Natural killer cell treated with Interleukin-12 subunit alpha and Interleukin-12 subunit beta and Interleukin-15 and Interleukin-18, amount 100 ng/mL, for 72 hours (primary cell): Measurements from ENCODE around the gene CRNKL1. TPM values are rescaled to one million over a fixed set of nuclear protein-coding genes. Genes with fewer than 3 reads are reported as not detected.

Experiments used
- ATAC-seq, 2 donors: fragments of 150-1000 bp; cut with Tn5 transposase in 1 of 2; sonication (Bioruptor Pico), chemical (Tn5 transposase) in 1 of 2; 2 replicates each; pipeline ENCODE4 v1.10.0; 2021
- DNase-seq: peaks from one replicate; pipeline ENCODE4 v3.0.0; 2022; ENCODE audit warnings: low spot score
- H3K27ac Mint-ChIP-seq, 2 donors: 1 replicate in 1 of 2; 2 replicates in 1 of 2; pipeline ENCODE4 v1.8.0; 2022; ENCODE audit warnings: mixed read lengths in 2 of 2, mild to moderate bottlenecking in 1 of 2, moderate library complexity in 1 of 2
- H3K27me3 Mint-ChIP-seq, 2 donors: 1 replicate in 1 of 2; 2 replicates in 1 of 2; pipeline ENCODE4 v1.8.0; 2022; ENCODE audit warnings: mixed read lengths in 2 of 2
- H3K36me3 Mint-ChIP-seq: one replicate; pipeline ENCODE4 v1.8.0; 2022; ENCODE audit warnings: mixed read lengths
- H3K4me1 Mint-ChIP-seq, 2 donors: 1 replicate in 1 of 2; 2 replicates in 1 of 2; pipeline ENCODE4 v1.8.0; 2022; ENCODE audit warnings: low read depth in 2 of 2, mixed read lengths in 2 of 2, mild to moderate bottlenecking in 1 of 2
- H3K4me3 Mint-ChIP-seq: one replicate; pipeline ENCODE4 v1.8.0; 2022; ENCODE audit warnings: mixed read lengths
- H3K9me3 Mint-ChIP-seq: 2 replicates; pipeline ENCODE4 v1.8.0; 2022; ENCODE audit warnings: mixed read lengths
- total RNA-seq, 2 donors: library from RNA; stranded (reverse); gene quantifications; one replicate each; pipeline ENCODE4 v1.2.3, GENCODE V29; 2022

Gene CRNKL1
- 10 to 100 TPM; 18.7 to 24.2 TPM for total RNA-seq

GRCh38 chr20:20052074-20052970 lies at the start of gene CRNKL1, which contains the start of gene CFAP61:
TSS of gene CRNKL1 (minus strand) at chr20:20052466. CDS start at chr20:20052342, 124 bp downstream.
TSS of gene CFAP61 (plus strand) at chr20:20052532. CDS start at chr20:20056654, 4,122 bp downstream.
- peak; percentile 98 for DNase-seq
- peaks cover 14 to 23% of the 10 kb centered on the region in 2 donors for H3K4me1 Mint-ChIP-seq
- no peaks in the 10 kb centered on the region for H3K27me3 Mint-ChIP-seq
- peak within 1 kb of the TSS; percentile 92 to 96 for H3K27ac Mint-ChIP-seq
- peak within 1 kb of the TSS; percentile 99 for H3K4me3 Mint-ChIP-seq
- H3K9me3 Mint-ChIP-seq = no peaks in the 10 kb centered on the region
- H3K36me3 Mint-ChIP-seq = peaks cover 30% of the 10 kb centered on the region
- ATAC-seq = peak; percentile 99

DNA sequence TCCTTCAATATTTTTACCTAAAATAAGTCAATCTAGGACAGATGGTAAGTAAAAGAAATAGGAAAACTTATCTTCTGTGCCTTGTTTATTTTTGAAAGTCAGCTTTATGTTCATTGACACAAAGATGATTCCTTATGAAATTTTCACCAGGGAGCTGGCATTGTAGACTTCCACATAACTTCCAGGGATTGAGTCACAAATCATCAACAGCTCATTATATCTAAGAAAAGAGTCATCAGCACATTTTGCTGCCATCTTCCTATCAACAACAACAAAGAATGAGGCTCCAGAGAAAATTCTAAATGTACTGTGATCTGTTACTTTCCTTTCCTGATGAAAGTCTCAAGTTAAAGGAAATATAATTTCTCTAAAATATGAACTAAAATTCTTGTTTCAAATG lies 48.6 kb upstream of the CRNKL1 start:
- peaks cover 0 to 7% of the 10 kb centered on the region in 2 donors for H3K27me3 Mint-ChIP-seq
- H3K4me3 Mint-ChIP-seq = no peak overlapping the region
- ATAC-seq (no peak), DNase-seq (no peak)
- H3K27ac Mint-ChIP-seq = no peak overlapping the region
- H3K9me3 Mint-ChIP-seq = no peaks in the 10 kb centered on the region
- H3K4me1 Mint-ChIP-seq = no peaks in the 10 kb centered on the region
- H3K36me3 Mint-ChIP-seq = no peaks in the 10 kb centered on the region

DNA sequence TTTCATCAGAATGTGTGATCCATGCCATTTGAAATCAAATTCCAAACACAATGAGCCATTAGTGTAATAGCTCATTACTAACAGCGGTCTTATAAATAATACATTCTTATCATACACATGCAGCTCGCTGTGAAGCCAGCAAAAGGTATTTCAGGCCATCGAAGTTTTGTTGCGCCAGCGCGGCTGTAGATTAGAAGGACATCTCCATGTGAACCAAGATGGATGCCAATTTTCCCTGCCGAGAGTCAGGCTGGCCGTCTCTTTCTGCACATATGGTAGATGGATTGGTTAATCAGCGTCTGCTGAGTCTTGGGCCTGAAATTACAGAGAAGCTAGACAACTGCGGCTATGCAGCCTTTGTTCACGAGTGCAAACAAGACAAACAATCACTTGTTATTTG lies 44.2 kb upstream of the CRNKL1 start:
- H3K27ac Mint-ChIP-seq = no peak overlapping the region
- H3K36me3 Mint-ChIP-seq = no peaks in the 10 kb centered on the region
- H3K4me3 Mint-ChIP-seq = no peak overlapping the region
- H3K9me3 Mint-ChIP-seq = no peaks in the 10 kb centered on the region
- no peak for DNase-seq
- peaks cover 0 to 2% of the 10 kb centered on the region in 2 donors for H3K4me1 Mint-ChIP-seq
- no peak for ATAC-seq
- peaks cover 0 to 2% of the 10 kb centered on the region in 2 donors for H3K27me3 Mint-ChIP-seq

- ATAC-seq = no peak
- Mint-ChIP-seq H3K27me3 (peaks cover 0 to 2% of the 10 kb centered on the region in 2 donors), H3K4me3 (no peak overlapping the region), H3K9me3 (no peaks in the 10 kb centered on the region), H3K36me3 (no peaks in the 10 kb centered on the region), H3K27ac (no peak overlapping the region), H3K4me1 (peaks cover 0 to 2% of the 10 kb centered on the region in 2 donors)
- no peak for DNase-seq
Measured at GRCh38 chr20:20095114-20095872, 43.0 kb upstream of the CRNKL1 start.

DNA sequence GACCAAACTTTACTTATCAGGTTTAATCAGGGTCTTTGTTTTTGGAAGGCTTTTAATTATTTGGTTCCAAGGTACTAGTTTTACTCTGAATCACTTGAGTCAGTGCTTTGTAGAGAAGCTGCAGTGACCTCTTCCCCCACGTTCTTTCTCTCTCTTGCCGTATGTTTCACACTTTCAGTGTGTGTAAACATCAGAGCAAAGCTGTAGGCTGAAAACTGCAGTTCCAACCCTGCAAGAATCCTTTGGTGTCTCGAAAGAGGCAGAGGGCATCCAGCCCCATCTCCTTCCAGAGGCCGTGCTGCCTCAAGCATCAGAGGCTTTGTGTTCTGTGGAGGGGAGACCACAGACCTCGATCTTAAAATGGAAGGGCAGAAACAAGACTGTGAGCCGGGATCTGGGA lies 42.1 kb upstream of the CRNKL1 start:
- H3K4me3 Mint-ChIP-seq = no peak overlapping the region
- peaks cover 0 to 2% of the 10 kb centered on the region in 2 donors for H3K27me3 Mint-ChIP-seq
- DNase-seq = no peak
- no peak for ATAC-seq
- H3K36me3 Mint-ChIP-seq = no peaks in the 10 kb centered on the region
- H3K4me1 Mint-ChIP-seq = peaks cover 0 to 2% of the 10 kb centered on the region in 2 donors
- H3K9me3 Mint-ChIP-seq = no peaks in the 10 kb centered on the region
- no peak overlapping the region for H3K27ac Mint-ChIP-seq

GRCh38 chr20:20092827-20093226 lies 40.6 kb upstream of the CRNKL1 start:
- Mint-ChIP-seq H3K9me3 (no peaks in the 10 kb centered on the region), H3K4me3 (no peak overlapping the region), H3K27me3 (peaks cover 0 to 2% of the 10 kb centered on the region in 2 donors), H3K4me1 (peaks cover 0 to 2% of the 10 kb centered on the region in 2 donors), H3K27ac (no peak overlapping the region), H3K36me3 (no peaks in the 10 kb centered on the region)
- ATAC-seq = no peak
- no peak for DNase-seq

- no peak for ATAC-seq
- H3K27me3 Mint-ChIP-seq = no peaks in the 10 kb centered on the region
- no peak overlapping the region for H3K4me3 Mint-ChIP-seq
Measured at GRCh38 chr20:20089939-20090338, 37.7 kb upstream of the CRNKL1 start.

GRCh38 chr20:20089018-20089417 lies 36.8 kb upstream of the CRNKL1 start:
- H3K4me3 Mint-ChIP-seq = no peak overlapping the region
- DNase-seq (no peak), ATAC-seq (no peak)
- H3K27ac Mint-ChIP-seq = no peak overlapping the region
- no peaks in the 10 kb centered on the region for H3K36me3 Mint-ChIP-seq
- no peaks in the 10 kb centered on the region for H3K9me3 Mint-ChIP-seq
- H3K4me1 Mint-ChIP-seq = peaks cover 0 to under 1% of the 10 kb centered on the region in 2 donors
- no peaks in the 10 kb centered on the region for H3K27me3 Mint-ChIP-seq

More at GRCh38 chr20:20089939-20090338, 37.7 kb upstream of the CRNKL1 start:
- Mint-ChIP-seq H3K4me1 (peaks cover 0 to 2% of the 10 kb centered on the region in 2 donors), H3K9me3 (no peaks in the 10 kb centered on the region), H3K36me3 (no peaks in the 10 kb centered on the region), H3K27ac (no peak overlapping the region)
- no peak for DNase-seq

DNA sequence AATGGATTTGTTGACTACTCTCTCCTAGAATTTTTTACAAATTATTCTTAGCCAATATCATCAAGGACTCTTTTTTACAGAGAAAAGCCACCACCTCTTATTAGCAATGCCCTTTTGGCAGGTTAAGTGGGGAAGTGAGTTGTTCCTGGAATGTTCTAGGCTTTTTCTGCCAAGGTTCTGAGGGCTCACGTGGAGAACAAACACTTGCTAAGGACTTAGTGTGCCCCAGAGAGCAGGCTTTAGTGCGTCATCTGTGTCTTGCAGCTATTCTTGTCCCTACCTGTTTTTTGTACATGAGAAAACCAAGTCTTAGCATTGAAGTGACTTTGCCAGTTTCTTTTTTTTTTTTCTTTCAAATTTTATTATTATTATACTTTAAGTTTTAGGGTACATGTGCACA lies 33.5 kb upstream of the CRNKL1 start:
- H3K4me1 Mint-ChIP-seq = peaks cover 0 to 2% of the 10 kb centered on the region in 2 donors
- H3K27me3 Mint-ChIP-seq = peaks cover 0 to 4% of the 10 kb centered on the region in 2 donors
- ATAC-seq (no peak), DNase-seq (no peak)
- no peak overlapping the region for H3K27ac Mint-ChIP-seq
- H3K4me3 Mint-ChIP-seq = no peak overlapping the region
- H3K36me3 Mint-ChIP-seq = no peaks in the 10 kb centered on the region
- no peaks in the 10 kb centered on the region for H3K9me3 Mint-ChIP-seq

- H3K27me3 Mint-ChIP-seq = peaks cover 0 to 4% of the 10 kb centered on the region in 2 donors
- no peaks in the 10 kb centered on the region for H3K9me3 Mint-ChIP-seq
- no peak for DNase-seq
- H3K36me3 Mint-ChIP-seq = no peaks in the 10 kb centered on the region
- H3K4me3 Mint-ChIP-seq = no peak overlapping the region
- ATAC-seq = no peak
- no peak overlapping the region for H3K27ac Mint-ChIP-seq
- peaks cover 0 to 2% of the 10 kb centered on the region in 2 donors for H3K4me1 Mint-ChIP-seq
Measured at GRCh38 chr20:20085071-20085470, 32.8 kb upstream of the CRNKL1 start.

DNA sequence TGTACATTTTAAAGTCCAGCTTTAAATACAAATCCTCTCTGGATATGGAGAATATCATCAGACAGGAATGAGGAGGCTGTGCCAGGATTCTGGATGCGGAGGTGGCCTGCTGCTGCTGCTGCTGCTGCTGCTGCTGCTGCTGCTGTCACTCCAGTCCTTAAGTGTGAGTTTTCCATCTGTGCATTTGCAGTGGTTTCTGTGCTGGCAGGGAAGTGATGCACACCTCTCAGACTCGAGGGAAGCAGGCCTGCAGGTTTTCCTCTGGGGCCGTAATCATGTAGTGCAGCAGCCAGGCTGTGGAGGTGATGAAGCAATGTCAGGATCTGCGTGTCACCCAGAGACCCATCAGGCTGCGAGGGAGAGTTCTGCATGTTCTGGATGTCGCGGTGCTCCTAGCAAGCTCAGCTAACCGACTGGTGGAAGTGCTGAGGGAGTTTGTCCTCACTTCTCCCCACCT lies 32.1 kb upstream of the CRNKL1 start:
- H3K27ac Mint-ChIP-seq = no peak overlapping the region
- H3K36me3 Mint-ChIP-seq = no peaks in the 10 kb centered on the region
- ATAC-seq = no peak
- no peak for DNase-seq
- H3K9me3 Mint-ChIP-seq = no peaks in the 10 kb centered on the region
- H3K4me1 Mint-ChIP-seq = peaks cover 0 to 2% of the 10 kb centered on the region in 2 donors
- H3K4me3 Mint-ChIP-seq = no peak overlapping the region
- H3K27me3 Mint-ChIP-seq = peaks cover under 1 to 4% of the 10 kb centered on the region in 2 donors

DNA sequence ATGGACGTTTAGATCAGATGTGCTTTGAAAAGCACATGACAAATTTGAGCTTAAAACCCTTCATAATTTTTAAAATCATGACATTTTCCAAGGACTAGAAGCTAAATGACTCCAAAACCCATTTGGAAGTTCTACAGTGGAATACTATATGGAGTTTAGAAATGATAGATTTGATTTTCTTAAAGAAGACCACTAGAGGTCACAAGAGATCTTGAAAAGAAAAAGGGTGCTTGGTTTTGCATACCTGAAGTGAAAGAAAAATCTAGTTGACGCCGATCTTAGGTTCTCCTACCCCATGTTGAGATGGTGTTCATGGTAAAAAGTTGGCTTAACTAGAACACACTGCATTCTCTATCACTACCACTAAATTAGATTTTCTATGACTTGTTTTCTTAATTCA lies 31.5 kb upstream of the CRNKL1 start:
- Mint-ChIP-seq H3K4me1 (peaks cover 0 to 2% of the 10 kb centered on the region in 2 donors), H3K36me3 (no peaks in the 10 kb centered on the region), H3K9me3 (no peaks in the 10 kb centered on the region), H3K27ac (no peak overlapping the region), H3K4me3 (no peak overlapping the region), H3K27me3 (peaks cover 5 to 7% of the 10 kb centered on the region in 2 donors)
- ATAC-seq (no peak), DNase-seq (no peak)

DNA sequence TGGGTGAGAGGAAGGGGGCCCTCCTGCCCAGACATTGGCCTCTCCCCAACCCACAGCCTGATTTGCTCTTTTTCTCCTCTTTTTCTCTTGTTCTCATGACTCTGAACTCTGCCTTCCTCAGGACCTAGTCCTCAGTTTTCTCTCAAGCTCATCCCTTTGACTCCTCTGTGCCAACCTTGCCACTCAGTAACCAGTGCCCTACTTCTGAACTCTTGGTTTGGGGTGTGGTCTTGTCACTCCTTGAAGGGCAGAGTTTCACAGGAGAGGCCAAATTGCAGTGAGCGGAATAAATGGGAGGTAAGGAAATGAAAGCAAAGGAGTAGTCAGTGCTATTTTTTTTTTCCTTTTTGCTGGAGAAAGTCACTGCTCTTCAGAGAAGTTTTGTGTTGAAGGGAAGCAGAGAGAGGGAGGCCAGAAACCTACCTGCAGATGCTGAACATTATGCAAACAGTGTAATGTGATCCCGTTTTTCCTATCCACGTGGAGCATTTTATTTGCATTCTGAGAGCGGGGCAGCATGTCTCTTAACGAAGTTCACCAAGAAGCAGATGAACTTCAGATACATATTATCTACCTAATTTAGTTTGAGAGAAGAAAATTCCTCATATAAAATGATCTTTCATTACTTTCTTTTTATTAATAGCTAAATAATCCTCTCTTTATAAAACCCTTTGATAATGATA lies 27.0 kb upstream of the CRNKL1 start:
- no peak for ATAC-seq
- no peaks in the 10 kb centered on the region for H3K36me3 Mint-ChIP-seq
- H3K4me3 Mint-ChIP-seq = no peak overlapping the region
- no peaks in the 10 kb centered on the region for H3K9me3 Mint-ChIP-seq
- DNase-seq = no peak
- H3K27ac Mint-ChIP-seq = no peak overlapping the region
- H3K4me1 Mint-ChIP-seq = peaks cover 0 to 2% of the 10 kb centered on the region in 2 donors
- peaks cover 19 to 23% of the 10 kb centered on the region in 2 donors for H3K27me3 Mint-ChIP-seq
